GM12873 (cell line): ENCODE measurements around the gene TMEM62.

ENCODE experiments used
- CTCF ChIP-seq: IDR thresholded peaks from 2 replicates; pipeline ENCODE4 v1.5.1; 2012; ENCODE audit warnings: low read depth, mild to moderate bottlenecking, moderate library complexity, low read length, control low read depth; ENCODE audit not compliant: insufficient read depth; ENCODE audit errors: missing control alignments

TMEM62 gene

GRCh38 chr15:43214169-43214568 is 80.8 kb downstream of the TMEM62 start:
- no peak for TF ChIP-seq CTCF

- TF ChIP-seq CTCF = no peak
Measured at GRCh38 chr15:43214592-43215295, 81.4 kb downstream of the TMEM62 start.

- no peak for TF ChIP-seq CTCF
Measured at GRCh38 chr15:43215961-43216360, 82.6 kb downstream of the TMEM62 start.

GRCh38 chr15:43218908-43219706 is 85.7 kb downstream of the TMEM62 start:
- TF ChIP-seq CTCF = peak; percentile 40

GRCh38 chr15:43219929-43220928 is 86.8 kb downstream of the TMEM62 start:
- TF ChIP-seq CTCF = no peak

GRCh38 chr15:43220991-43221403 is 87.6 kb downstream of the TMEM62 start, which contains the start of gene EPB42:
TSS of gene EPB42 (minus strand) at chr15:43221018. CDS start at chr15:43220825, 193 bp downstream.
- TF ChIP-seq CTCF = no peak
